Tibial nerve (tissue), 4 donors: ENCODE measurements around the gene CLEC18B.
"Not testable (repeated sequence)": the region's sequence is repeated elsewhere in the genome, so short reads cannot be mapped to it uniquely, and the experiment has no call there.

Source experiments
- CTCF ChIP-seq, 5 experiments: fragments of 200-600 bp in 3 of 5; fragments of 450-650 bp in 2 of 5; sonication (generic) in 3 of 5; IDR thresholded peaks; one replicate each; pipeline ENCODE4 v1.5.1; 2016 to 2019; ENCODE audit warnings: antibody characterized with exemption in 5 of 5, mild to moderate bottlenecking in 3 of 5, moderate library complexity in 2 of 5
- EP300 ChIP-seq, 2 donors: sonication (generic); formaldehyde crosslinking; IDR thresholded peaks; one replicate each; pipeline ENCODE4 v1.6.1; 2017; ENCODE audit warnings: antibody characterized with exemption in 2 of 2, mild to moderate bottlenecking in 1 of 2

- TF ChIP-seq CTCF, EP300 (IDR thresholded peaks at IDR 0.05): not testable (repeated sequence)
Measured at GRCh38 chr16:74410057-74410957, 11.0 kb downstream of the CLEC18B start.
